Activated CD4-positive, alpha-beta memory T cell treated with anti-CD3 and anti-CD28 coated beads, Interleukin-2, amount 10 ng/mL, durations not matched to agents 7 days and 5 days (primary cell): ENCODE data around the gene KCNJ14. TPM values are rescaled to one million over a fixed set of nuclear protein-coding genes. Genes with fewer than 3 reads are reported as not detected.
"Not testable (repeated sequence)": the region's sequence is repeated elsewhere in the genome, so short reads cannot be mapped to it uniquely, and the experiment has no call there.

Source experiments
- CTCF ChIA-PET: fragments of 350-600 bp; sonication (Branson Sonifier 250); formaldehyde crosslinking; loops from one replicate; lab custom pipeline; 2021; ENCODE audit warnings: antibody characterized with exemption, inconsistent platforms; lab: Charles Lee
- POLR2A ChIA-PET: fragments of 350-600 bp; sonication (Branson Sonifier 250); formaldehyde crosslinking; loops from one replicate; lab custom pipeline; 2021; ENCODE audit warnings: antibody characterized with exemption; lab: Charles Lee
- DNase-seq: peaks from one replicate; pipeline ENCODE4 v3.0.0-alpha.2; 2020
- H3K27ac Mint-ChIP-seq: one replicate; pipeline ENCODE4 v1.8.0; 2021; ENCODE audit warnings: mild to moderate bottlenecking, mixed read lengths
- H3K27me3 Mint-ChIP-seq: one replicate; pipeline ENCODE4 v1.8.0; 2021; ENCODE audit warnings: mixed read lengths
- H3K36me3 Mint-ChIP-seq: one replicate; pipeline ENCODE4 v1.8.0; 2021; ENCODE audit warnings: low read depth, mixed read lengths
- H3K4me1 Mint-ChIP-seq: one replicate; pipeline ENCODE4 v1.8.0; 2021; ENCODE audit warnings: mixed read lengths
- H3K4me3 Mint-ChIP-seq: one replicate; pipeline ENCODE4 v1.8.0; 2021; ENCODE audit warnings: mild to moderate bottlenecking, mixed read lengths
- H3K9me3 Mint-ChIP-seq: one replicate; pipeline ENCODE4 v1.8.0; 2021; ENCODE audit warnings: mixed read lengths
- total RNA-seq, 2 experiments: library from RNA; stranded (reverse); gene quantifications; one replicate each; pipeline ENCODE4 v1.2.3, GENCODE V29; 2021

Gene KCNJ14
- total RNA-seq, 2 experiments from 2014 or later: 0.73 to 0.86 TPM

DNA sequence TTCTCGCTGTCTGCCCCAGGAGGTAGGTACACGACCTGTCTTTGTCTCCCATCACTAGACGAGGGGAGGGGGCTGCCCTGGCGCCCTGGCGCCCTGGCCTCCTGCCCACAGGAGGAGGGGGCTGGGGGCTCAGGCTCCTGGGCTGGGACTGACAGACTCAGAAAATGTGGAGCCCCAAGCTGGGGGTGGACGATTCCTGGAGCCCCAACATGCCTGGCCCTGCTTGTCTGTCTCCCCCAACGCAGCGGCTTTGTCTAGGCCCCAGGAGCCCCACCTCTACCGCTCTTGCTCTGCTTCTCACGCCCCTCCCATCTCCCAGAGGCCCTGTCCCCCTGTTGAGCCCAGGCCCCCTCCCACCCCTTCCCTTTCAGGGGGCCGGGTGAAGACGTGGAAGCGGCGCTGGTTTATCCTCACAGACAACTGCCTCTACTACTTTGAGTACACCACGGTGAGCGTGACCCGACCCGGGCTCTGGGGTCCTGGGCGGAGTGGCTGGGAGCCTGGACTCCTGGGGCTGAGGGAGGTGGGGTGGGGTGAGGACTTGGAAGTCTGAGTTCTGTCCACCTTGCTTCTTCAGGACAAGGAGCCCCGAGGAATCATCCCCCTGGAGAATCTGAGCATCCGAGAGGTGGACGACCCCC lies 22.4 kb downstream of the KCNJ14 start:
- no peaks in the 10 kb centered on the region for H3K27me3 Mint-ChIP-seq
- no peak overlapping the region for H3K27ac Mint-ChIP-seq
- DNase-seq: no peak
- peaks cover 28% of the 10 kb centered on the region for H3K4me1 Mint-ChIP-seq
- peaks cover 31% of the 10 kb centered on the region for H3K36me3 Mint-ChIP-seq
- CTCF ChIA-PET: no interaction called here
- H3K9me3 Mint-ChIP-seq: no peaks in the 10 kb centered on the region
- POLR2A ChIA-PET: no interaction called here
- H3K4me3 Mint-ChIP-seq: no peak overlapping the region

DNA sequence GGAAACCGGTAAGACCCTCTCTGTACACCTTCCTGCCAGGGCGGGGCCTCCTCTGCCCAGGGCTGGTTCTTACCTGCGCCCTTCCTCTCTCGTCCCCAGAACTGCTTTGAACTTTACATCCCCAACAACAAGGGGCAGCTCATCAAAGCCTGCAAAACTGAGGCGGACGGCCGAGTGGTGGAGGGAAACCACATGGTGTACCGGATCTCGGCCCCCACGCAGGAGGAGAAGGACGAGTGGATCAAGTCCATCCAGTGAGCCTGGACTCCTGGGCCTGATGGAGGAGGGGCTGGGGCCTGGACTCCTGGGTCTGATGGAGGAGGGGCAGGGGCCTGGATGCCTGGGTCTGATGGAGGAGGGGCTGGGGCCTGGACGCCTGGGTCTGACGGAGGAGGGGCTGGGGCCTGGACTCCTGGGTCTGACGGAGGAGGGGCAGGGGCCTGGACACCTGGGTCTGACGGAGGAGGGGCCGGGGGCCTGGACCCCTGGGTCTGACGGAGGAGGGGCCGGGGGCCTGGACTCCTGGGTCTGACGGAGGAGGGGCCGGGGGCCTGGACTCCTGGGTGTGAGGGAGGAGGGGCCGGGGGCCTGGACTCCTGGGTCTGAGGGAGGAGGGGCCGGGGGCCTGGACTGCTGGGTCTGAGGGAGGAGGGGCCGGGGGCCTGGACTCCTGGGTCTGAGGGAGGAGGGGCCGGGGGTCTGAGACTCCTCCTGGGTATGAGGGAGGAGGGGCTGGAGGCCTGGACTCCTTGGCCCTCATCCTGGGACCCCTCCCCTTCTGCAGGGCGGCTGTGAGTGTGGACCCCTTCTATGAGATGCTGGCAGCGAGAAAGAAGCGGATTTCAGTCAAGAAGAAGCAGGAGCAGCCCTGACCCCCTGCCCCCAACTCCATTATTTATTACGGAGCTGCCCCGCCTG lies 23.2 kb downstream of the KCNJ14 start:
- peaks cover 26% of the 10 kb centered on the region for H3K36me3 Mint-ChIP-seq
- no peaks in the 10 kb centered on the region for H3K27me3 Mint-ChIP-seq
- H3K9me3 Mint-ChIP-seq: no peaks in the 10 kb centered on the region
- ChIA-PET CTCF (no interaction called here), POLR2A (interaction anchor here (1.7 to 1.8 kb wide), 2 partner anchors 9 to 16 kb away, joined by 5 to 6 read pairs; no protein-coding TSS in a partner anchor)
- no peak overlapping the region for H3K4me3 Mint-ChIP-seq
- no peak for DNase-seq
- peaks cover 28% of the 10 kb centered on the region for H3K4me1 Mint-ChIP-seq
- no peak overlapping the region for H3K27ac Mint-ChIP-seq

GRCh38 chr19:48479686-48480085 lies 24.3 kb downstream of the KCNJ14 start:
- CTCF ChIA-PET: interaction anchor here (3.1 kb wide), 1 partner anchor 10 kb away, joined by 23 read pairs; no protein-coding TSS in a partner anchor
- Mint-ChIP-seq H3K4me3 (peak overlapping the region; percentile 13), H3K9me3 (no peaks in the 10 kb centered on the region), H3K27ac (no peak overlapping the region), H3K27me3 (no peaks in the 10 kb centered on the region), H3K36me3 (peaks cover 21% of the 10 kb centered on the region), H3K4me1 (peaks cover 26% of the 10 kb centered on the region)
- POLR2A ChIA-PET: interaction anchor here (1.7 to 2.2 kb wide), 3 partner anchors 10 to 15 kb away, joined by 5 to 11 read pairs (median 6); no protein-coding TSS in a partner anchor
- DNase-seq: no peak

DNA sequence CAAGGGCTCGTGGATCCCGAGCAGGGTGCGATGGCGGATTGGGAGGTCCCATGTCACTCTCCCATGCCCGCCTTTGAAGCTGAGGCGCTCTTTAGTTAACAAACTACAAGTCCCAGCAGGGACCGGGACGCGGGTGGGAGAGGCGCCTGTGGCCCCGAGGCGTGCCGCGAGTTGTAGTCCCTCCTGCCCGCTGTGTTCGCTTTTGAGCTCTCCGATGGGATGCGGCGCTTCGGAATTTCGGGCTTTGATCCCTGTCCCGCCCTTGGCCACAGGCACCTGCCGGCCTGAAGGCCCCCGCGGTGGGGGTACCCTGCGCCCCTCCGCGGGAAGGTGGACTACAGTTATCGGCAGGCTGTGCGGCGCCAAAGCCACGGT lies 24.8 kb downstream of the KCNJ14 start:
- H3K4me3 Mint-ChIP-seq: peak overlapping the region; percentile 61
- H3K27me3 Mint-ChIP-seq: no peaks in the 10 kb centered on the region
- CTCF ChIA-PET: interaction anchor here (3.1 kb wide), 1 partner anchor 10 kb away, joined by 23 read pairs; no protein-coding TSS in a partner anchor
- POLR2A ChIA-PET: interaction anchor here (1.7 to 2.2 kb wide), 3 partner anchors 9 to 14 kb away, joined by 5 to 11 read pairs (median 6); no protein-coding TSS in a partner anchor
- H3K27ac Mint-ChIP-seq: no peak overlapping the region
- no peaks in the 10 kb centered on the region for H3K9me3 Mint-ChIP-seq
- H3K36me3 Mint-ChIP-seq: peaks cover 18% of the 10 kb centered on the region
- peaks cover 26% of the 10 kb centered on the region for H3K4me1 Mint-ChIP-seq
- DNase-seq: no peak

DNA sequence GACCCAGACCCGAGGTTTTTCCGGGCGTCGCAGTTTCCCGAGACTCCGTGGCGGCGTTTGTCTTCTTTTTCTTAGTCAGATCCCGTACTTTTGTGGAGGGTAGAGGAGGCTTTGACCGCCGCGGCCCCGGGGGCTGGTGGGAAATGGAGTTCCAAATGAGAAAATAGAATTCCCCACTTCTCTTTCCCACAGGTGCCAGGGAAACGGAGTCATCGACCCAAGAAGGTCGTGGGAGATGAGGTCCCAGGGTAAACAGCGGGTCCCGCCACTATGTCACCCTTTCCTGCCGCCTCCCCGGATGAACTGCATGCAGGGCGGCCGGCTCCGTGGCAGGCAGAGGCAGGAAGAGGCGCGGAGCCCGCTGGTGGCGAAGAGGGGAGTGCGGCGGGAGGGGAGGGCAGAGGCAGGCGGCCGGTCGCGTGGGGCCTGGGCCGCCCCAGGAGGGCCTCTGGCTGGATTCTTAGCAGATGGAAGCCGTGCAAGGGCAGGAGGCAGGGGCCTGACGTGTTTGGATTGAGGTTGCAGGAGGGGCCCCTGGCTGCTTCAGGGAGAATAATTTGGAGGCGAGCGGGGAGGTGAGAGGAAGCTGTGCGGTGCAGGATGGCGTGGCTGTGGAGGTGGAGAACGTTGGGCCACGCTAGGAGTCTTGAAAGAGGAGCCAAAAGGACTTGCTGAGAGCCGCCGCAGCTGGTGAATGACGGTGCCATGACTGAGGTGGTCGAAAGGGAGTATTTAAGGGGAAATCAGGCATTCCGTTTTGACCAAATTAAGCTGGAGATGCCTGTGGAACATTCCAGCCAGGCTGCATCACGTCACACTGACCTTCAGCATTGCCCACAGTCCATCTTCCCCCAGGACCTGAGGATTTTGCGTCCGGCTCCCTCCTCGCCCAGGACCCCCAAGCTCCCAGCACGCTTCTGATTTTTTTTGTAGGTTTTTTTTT lies 25.5 kb downstream of the KCNJ14 start:
- ChIA-PET POLR2A (interaction anchor here (0.7 to 2.2 kb wide), 6 partner anchors 9 to 14 kb away, joined by 3 to 11 read pairs (median 6); no protein-coding TSS in a partner anchor), CTCF (interaction anchor here (0.9 to 3.1 kb wide), 4 partner anchors 9 to 166 kb away, joined by 3 to 23 read pairs (median 5); no protein-coding TSS in a partner anchor)
- peak; percentile 72 for DNase-seq
- Mint-ChIP-seq H3K4me3 (peak overlapping the region; percentile 61), H3K9me3 (no peaks in the 10 kb centered on the region), H3K36me3 (peaks cover 12% of the 10 kb centered on the region), H3K27me3 (no peaks in the 10 kb centered on the region), H3K4me1 (peaks cover 26% of the 10 kb centered on the region), H3K27ac (peak overlapping the region; percentile 64)

GRCh38 chr19:48481846-48482639 lies 26.7 kb downstream of the KCNJ14 start:
- no peak for DNase-seq
- Mint-ChIP-seq H3K4me3 (no peak overlapping the region), H3K36me3 (peaks cover 10% of the 10 kb centered on the region), H3K4me1 (peaks cover 26% of the 10 kb centered on the region), H3K27ac (no peak overlapping the region), H3K9me3 (no peaks in the 10 kb centered on the region), H3K27me3 (no peaks in the 10 kb centered on the region)
- POLR2A ChIA-PET: interaction anchor here (0.9 kb wide), 1 partner anchor 11 kb away, joined by 8 read pairs; no protein-coding TSS in a partner anchor
- CTCF ChIA-PET: interaction anchor here (0.9 to 3.1 kb wide), 4 partner anchors 8 to 168 kb away, joined by 3 to 23 read pairs (median 5); no protein-coding TSS in a partner anchor

DNA sequence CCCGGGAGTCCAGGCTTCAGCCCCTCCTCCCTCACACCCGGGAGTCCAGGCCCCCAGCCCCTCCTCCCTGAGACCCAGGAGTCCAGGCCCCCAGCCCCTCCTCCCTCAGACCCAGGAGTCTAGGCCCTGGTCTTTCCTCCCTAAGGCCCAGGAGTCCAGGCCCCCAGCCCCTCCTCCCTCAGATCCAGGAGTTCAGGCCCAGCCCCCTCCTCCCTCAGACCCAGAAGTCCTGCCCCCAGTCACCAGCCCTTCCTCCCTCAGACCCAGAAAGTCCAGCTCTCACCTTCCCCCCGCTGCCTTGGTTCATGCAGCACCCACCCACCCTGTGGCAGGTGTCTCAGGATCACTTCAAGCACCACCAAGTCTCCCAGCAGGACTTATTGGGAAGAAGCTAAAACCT lies 27.9 kb downstream of the KCNJ14 start:
- H3K4me3 Mint-ChIP-seq: no peak overlapping the region
- H3K4me1 Mint-ChIP-seq: peaks cover 26% of the 10 kb centered on the region
- H3K36me3 Mint-ChIP-seq: peaks cover 10% of the 10 kb centered on the region
- DNase-seq: no peak
- POLR2A ChIA-PET: no interaction called here
- CTCF ChIA-PET: interaction anchor here (0.5 kb wide), 1 partner anchor 114 kb away, joined by 4 read pairs; no protein-coding TSS in a partner anchor
- H3K9me3 Mint-ChIP-seq: no peaks in the 10 kb centered on the region
- no peak overlapping the region for H3K27ac Mint-ChIP-seq
- H3K27me3 Mint-ChIP-seq: no peaks in the 10 kb centered on the region

GRCh38 chr19:48484247-48484893 lies 29.0 kb downstream of the KCNJ14 start:
- Mint-ChIP-seq H3K27ac (no peak overlapping the region), H3K9me3 (no peaks in the 10 kb centered on the region), H3K27me3 (no peaks in the 10 kb centered on the region), H3K36me3 (peaks cover 7% of the 10 kb centered on the region), H3K4me3 (no peak overlapping the region), H3K4me1 (peaks cover 25% of the 10 kb centered on the region)
- no peak for DNase-seq
- POLR2A ChIA-PET: no interaction called here
- CTCF ChIA-PET: no interaction called here

GRCh38 chr19:48484931-48485612 lies 29.7 kb downstream of the KCNJ14 start:
- ChIA-PET POLR2A (no interaction called here), CTCF (no interaction called here)
- H3K4me1 Mint-ChIP-seq: peaks cover 24% of the 10 kb centered on the region
- H3K27ac Mint-ChIP-seq: no peak overlapping the region
- H3K36me3 Mint-ChIP-seq: peaks cover 3% of the 10 kb centered on the region
- H3K9me3 Mint-ChIP-seq: no peaks in the 10 kb centered on the region
- DNase-seq: no peak
- no peak overlapping the region for H3K4me3 Mint-ChIP-seq
- peaks cover 6% of the 10 kb centered on the region for H3K27me3 Mint-ChIP-seq

DNA sequence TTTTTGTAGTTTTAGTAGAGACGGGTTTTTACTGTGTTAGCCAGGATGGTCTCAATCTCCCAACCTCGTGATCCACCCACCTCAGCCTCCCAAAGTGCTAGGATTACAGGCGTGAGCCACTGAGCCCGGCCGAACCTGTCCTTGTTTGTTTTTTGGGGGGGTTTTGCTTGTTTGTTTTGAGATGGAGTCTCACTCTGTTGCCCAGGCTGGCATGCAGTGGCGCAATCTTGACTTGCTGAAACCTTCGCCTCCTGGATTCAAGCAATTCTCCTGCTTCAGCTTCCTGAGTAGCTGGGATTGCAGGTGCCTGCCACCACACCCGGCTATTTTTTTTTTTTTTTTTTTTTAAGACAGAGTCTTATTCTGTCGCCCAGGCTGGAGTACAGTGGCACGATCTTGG lies 31.3 kb downstream of the KCNJ14 start:
- H3K4me1 Mint-ChIP-seq: peaks cover 22% of the 10 kb centered on the region
- H3K4me3 Mint-ChIP-seq, H3K36me3 Mint-ChIP-seq, DNase-seq, H3K27ac Mint-ChIP-seq, H3K9me3 Mint-ChIP-seq, POLR2A ChIA-PET: not testable (repeated sequence)
- peaks cover 17% of the 10 kb centered on the region for H3K27me3 Mint-ChIP-seq
- CTCF ChIA-PET: interaction anchor here (0.7 to 2.5 kb wide), 3 partner anchors 102 to 173 kb away, joined by 3 to 7 read pairs (median 4); no protein-coding TSS in a partner anchor
